Head of caudate nucleus (tissue), 42 donors: ENCODE data around the gene LCN9.

Source experiments
- DNase-seq, 42 donors: peaks; one replicate each; pipeline versions ENCODE4 v3.0.0 to v3.0.0-alpha.2; 2020 to 2021; ENCODE audit warnings: mixed read lengths in 7 of 42
- intact Hi-C: fragments of 100-400 bp; cut with DNase I; formaldehyde crosslinking; loops from one replicate; pipeline ENCODE4 v1.15.0; 2022

Gene LCN9

GRCh38 chr9:135641047-135641446 is 22.1 kb upstream of the LCN9 start:
- intact Hi-C loops: no loop called here
- peak in 1 of 42 donors; percentile 10 for DNase-seq

GRCh38 chr9:135641745-135642144 is 21.4 kb upstream of the LCN9 start:
- DNase-seq: peak in 2 of 42 donors; percentile 7 to 8
- intact Hi-C loops: no loop called here

- intact Hi-C loops: no loop called here
- DNase-seq: peak in 2 of 42 donors; percentile 0 to 3
These were observed 18.4 kb upstream of the LCN9 start for GRCh38 chr9:135644631-135645218.

DNA sequence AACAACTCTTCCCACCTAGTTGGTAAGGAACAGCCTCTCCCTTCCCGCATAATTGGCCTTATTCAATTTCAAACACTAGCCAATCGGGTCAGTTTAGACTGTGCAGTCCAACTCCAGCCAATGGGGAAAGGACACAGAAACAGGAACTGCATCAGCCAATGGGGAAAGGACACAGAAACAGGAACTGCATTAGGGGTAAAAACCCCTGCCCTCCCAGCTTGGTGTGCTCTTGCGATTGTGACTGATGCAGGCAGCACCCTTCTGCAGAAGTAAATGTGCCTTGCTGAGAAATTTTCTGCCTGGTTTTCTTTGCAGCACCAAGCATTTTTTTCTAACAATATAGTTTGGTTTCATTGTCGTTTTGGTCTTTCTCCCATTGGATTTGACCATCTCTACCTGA is 15.2 kb upstream of the LCN9 start:
- intact Hi-C loops: no loop called here
- DNase-seq: peak in 2 of 42 donors; percentile 1 to 8

DNA sequence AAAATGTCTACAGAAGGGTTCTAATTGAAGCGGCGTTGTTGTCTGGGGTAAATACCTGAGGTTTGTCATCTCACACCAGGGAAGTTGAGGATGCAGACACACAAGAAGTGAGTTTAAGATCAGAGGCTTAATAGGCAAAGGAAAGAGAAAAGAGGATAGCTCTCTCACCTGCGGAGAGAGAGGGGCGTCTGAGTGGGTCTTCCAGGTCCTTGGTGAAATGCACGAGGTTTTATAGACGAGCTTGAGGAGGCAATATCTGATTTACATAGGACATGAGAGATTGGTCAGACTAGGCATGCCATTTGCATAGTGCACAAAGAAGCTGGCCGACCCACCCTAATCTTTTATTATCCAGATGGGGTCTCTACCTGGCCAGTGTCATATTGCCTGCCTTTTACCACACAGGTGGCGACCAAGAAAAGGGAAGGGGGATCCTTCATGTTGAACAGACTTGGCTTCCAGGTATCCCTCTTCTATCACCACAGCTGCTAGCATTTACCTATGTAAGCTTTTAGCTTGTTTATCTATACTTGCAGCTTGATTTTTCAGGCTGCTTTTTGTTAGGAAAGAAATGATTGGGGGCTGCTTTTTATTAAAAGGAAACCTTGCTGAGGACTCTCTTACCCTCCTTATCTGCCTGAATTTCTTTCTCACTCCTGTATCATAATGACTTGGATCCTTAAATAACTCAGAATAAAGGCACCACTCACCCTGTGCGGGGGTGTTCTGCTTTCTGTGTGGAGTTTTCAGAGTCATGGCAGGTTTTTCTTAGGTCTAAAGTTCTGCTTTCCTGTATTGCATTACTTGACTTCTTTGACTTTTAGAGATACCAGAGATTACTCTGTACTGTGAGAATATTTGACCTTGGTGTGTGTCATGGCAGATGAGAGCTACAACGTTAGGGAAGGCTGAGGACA is 14.4 kb upstream of the LCN9 start:
- intact Hi-C loops: no loop called here

GRCh38 chr9:135649508-135649907 is 13.6 kb upstream of the LCN9 start:
- intact Hi-C loops: no loop called here
- peak in 1 of 42 donors; percentile 2 for DNase-seq

More for the DNA sequence above, 14.4 kb upstream of the LCN9 start:
- peak in 32 of 42 donors; percentile 14 to 81 (median 56) for DNase-seq

GRCh38 chr9:135650408-135650807 is 12.7 kb upstream of the LCN9 start:
- peak in 2 of 42 donors; percentile 13 to 24 for DNase-seq

DNA sequence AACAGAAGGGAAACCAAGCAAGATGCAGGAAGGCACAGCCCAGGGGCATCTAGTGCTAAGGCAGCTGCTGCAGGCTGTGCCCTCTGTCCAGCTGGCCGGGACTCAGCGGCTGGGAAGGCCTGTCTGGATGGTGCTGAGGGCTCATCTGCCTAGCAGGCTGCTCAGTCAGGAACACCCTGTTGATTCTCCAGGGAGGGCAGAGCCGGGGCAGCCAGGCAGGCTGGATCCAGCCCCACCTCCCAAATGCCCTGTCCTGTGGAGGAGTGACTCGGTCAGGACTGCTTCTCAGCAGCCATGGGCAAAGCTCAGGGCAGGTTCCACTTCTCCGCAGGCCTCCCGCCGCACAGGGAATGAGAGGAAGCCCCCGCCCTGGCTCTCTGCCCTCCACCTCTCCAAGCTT is 7.8 kb upstream of the LCN9 start:
- peak in 2 of 42 donors; percentile 5 to 6 for DNase-seq
- intact Hi-C loops: no loop called here

More at GRCh38 chr9:135650408-135650807, 12.7 kb upstream of the LCN9 start:
- intact Hi-C loops: no loop called here

DNA sequence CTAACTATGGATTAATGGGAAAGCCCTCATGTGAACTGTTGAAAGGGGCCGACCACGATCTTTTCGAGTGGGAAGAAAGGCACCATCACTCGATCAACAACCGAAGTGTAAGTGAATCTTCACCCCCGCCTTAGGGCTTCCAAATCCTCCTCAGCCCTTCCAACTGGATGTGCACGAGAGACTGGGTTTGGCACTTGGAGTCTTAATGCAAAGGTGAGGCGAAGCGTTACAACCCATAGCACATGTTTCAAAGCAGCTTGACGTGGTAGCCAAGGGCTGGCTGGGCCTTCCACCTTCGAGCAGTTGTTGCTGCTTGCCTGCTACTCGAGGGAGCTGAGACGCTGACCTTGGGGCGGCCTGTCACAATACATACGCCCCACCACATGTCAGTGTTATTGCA is 5.7 kb upstream of the LCN9 start:
- intact Hi-C loops: no loop called here
- DNase-seq: peak in 2 of 42 donors; percentile 2 to 29

GRCh38 chr9:135659252-135659651 is 3.9 kb upstream of the LCN9 start:
- peak in 1 of 42 donors; percentile 12 for DNase-seq
- intact Hi-C loops: no loop called here

DNA sequence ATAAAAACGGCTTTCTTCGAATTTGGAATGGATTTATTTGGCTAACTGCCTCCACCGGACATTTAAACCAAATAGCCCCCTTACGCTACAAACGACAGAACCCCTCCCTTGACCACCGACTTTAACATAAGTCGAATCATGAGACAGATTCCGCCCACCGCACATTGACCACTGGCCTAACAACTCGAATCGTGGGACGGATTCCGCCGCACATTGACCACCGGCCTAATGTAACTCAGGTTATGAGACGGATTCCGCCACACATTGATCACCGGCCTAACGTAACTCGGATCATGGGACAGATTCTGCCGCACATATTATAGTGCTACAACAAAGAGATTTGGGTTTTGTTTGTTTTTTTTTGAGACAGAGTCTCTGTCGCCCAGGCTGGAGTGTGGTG is 2.7 kb upstream of the LCN9 start:
- intact Hi-C loops: no loop called here
- peak in 2 of 42 donors; percentile 1 to 31 for DNase-seq

DNA sequence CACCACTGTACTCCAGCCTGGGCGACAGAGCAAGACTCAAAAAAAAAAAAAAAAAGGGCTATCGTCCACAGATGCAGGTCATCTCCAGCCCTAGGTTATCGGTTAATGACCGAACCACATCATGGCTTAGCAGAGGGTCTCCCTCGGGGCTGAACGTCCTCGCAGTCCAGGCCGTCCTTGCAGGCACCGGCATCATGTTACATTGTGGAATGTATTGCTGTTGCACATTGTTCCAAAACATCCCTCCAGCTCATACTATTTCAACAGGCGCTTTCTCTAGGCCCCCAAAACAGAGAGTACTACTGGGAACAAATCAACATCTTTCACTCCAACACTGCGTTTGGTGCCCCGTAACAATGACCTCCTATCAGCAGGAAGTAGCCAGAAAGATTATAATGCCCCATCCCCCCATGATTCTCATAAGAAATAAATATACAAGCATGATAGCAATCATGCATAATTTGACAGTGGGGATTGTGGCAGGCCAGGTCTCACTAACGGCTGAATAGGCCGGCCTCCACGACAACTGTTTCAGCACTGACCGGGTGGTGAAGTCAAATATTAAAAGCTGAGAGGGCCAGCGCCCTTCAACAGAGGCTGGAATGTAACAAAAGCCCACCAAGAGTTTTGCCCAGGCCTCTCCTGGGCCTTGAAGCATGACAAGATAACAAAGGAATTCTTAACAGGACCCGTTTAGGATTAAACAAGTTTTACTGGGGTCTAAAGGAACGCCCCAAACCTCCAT is 1.1 kb upstream of the LCN9 start:
- intact Hi-C loops: no loop called here
- DNase-seq: peak in 2 of 42 donors; percentile 21 to 22

- DNase-seq: peak in 1 of 42 donors; percentile 5
- intact Hi-C loops: no loop called here
These were observed 302 bp downstream of the LCN9 start for GRCh38 chr9:135663451-135663770.

GRCh38 chr9:135663857-135664256 is 748 bp downstream of the LCN9 start:
- DNase-seq: peak in 1 of 42 donors; percentile 6
- intact Hi-C loops: no loop called here

DNA sequence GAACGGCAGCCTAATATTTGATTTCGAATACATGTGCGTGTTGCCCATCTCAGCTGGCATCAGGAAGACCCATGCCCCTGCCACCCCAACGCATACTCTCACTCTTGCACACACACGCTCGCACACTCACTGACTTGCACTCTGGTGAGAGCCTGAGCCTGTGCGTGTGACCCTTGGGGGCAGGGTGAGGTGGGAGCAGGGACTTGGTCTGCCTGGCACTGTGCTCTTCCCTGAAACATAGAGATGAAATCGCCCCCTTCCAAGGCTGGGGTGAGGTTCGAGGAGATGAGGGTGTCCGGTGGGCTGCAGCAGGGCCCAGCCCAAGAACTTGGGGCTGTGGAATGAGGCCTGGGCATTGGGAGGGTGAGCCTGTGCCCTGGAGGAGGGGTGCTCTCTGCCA is 1.2 kb downstream of the LCN9 start:
- peak in 2 of 42 donors; percentile 14 for DNase-seq
- intact Hi-C loops: no loop called here

DNA sequence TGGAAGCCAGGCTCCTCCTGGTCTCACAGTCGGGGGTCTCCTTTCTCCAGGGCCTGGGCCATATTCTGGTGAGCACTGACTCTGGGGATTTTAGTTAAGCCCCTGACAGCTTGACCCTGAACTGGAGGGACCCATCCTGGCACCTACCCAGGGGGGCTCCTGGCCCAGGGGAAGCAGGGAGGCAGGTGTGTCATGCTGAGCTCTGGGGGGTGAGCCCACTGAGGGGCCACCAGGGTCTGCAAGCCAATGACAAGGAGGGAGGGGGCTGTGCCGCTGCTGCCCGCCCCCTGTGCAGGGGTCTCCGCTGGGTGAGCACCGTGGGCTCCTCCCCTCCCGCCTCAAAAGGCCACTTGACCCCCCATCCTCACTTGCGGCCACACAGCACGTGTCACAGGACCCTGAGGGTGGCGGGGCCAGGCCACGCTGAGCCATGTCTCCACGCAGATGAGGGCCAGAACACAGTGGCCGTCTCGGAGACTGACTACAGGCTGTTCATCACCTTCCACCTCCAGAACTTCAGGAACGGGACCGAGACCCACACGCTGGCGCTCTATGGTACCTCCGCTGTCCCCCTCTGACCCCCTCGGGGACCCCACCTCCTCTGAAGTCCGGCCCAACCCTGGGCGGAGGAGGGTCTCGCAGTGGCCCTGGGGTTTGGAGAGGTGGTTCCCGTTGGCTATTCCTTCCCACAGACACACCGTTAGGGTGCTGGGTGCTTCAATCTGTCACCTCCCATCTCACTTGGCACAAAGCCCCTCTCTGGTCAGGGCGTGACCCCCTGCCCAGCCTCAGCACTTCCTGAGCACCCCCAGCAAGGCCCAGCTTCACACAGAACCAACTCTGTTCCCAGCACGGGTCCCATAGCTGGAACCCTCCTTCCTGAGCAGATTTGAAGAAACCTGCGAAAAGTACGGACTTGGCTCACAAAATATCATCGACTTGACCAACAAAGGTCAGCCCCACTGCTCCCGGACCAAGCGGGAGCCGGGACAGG is 2.0 kb downstream of the LCN9 start:
- peak in 4 of 42 donors; percentile 3 to 21 (median 6) for DNase-seq
- intact Hi-C loops: no loop called here

GRCh38 chr9:135665795-135666189 is 2.7 kb downstream of the LCN9 start:
- peak in 4 of 42 donors; percentile 2 to 23 (median 12) for DNase-seq
- intact Hi-C loops: no loop called here
